ENCODE measurements around the gene NOP9. TPM values are rescaled to one million over a fixed set of nuclear protein-coding genes. Genes with fewer than 3 reads are reported as not detected.

The NOP9 gene, protein sequence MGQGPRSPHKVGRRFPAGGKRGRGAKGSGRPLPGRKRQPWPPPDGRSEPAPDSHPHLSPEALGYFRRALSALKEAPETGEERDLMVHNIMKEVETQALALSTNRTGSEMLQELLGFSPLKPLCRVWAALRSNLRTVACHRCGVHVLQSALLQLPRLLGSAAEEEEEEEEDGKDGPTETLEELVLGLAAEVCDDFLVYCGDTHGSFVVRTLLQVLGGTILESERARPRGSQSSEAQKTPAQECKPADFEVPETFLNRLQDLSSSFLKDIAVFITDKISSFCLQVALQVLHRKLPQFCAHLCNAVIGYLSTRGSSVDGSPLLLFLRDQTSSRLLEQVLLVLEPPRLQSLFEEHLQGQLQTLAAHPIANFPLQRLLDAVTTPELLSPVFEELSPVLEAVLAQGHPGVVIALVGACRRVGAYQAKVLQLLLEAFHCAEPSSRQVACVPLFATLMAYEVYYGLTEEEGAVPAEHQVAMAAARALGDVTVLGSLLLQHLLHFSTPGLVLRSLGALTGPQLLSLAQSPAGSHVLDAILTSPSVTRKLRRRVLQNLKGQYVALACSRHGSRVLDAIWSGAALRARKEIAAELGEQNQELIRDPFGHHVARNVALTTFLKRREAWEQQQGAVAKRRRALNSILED
- total RNA-seq (10 to 100 TPM; 25.9 to 27.5 TPM), total RNA-seq (52.4 to 188 (median 76.0) reads per million in 172 experiments)
- polyA plus RNA-seq (2013, experiment 1 of 2): 16.4 TPM
- polyA plus RNA-seq (2013, experiment 2 of 2): 17.7 TPM

- intact Hi-C loops (cut with DNase I, micrococcal nuclease): loop anchor here in 1 of 2 experiments (5.0 to 10.0 kb wide), 3 partner anchors 187 to 325 kb away; partner anchors contain the start of genes DCAF11 and NRL
- DNase-seq (peak; percentile 86 to 98 (median 92)), ATAC-seq (ENCODE audit: poor library complexity) (peak; percentile 77)
- Histone ChIP-seq H3K9me3 (ENCODE audit: control insufficient read depth in 1 of 2, insufficient read depth in 1 of 2, low read length in 2 of 2) (no peaks in the 10 kb centered on the region), H3K4me1 (ENCODE audit: insufficient read depth, low read length) (peaks cover 56% of the 10 kb centered on the region), H3K27ac (ENCODE audit: low read depth in 1 of 2, low read length in 2 of 2) (peak within 1 kb of the TSS; percentile 81 to 87), H3K36me3 (ENCODE audit: insufficient read depth, low read length) (peaks cover 54% of the 10 kb centered on the region), H3K27me3 (ENCODE audit: control insufficient read depth in 1 of 2, insufficient read depth in 2 of 2, low read length in 2 of 2) (no peaks in the 10 kb centered on the region), H3K4me3 (ENCODE audit: low read length) (peak within 1 kb of the TSS; percentile 87)
- no peaks in the 10 kb centered on the region for H3K27me3 Mint-ChIP-seq
- H3K36me3 Mint-ChIP-seq (ENCODE audit: low read depth): peaks cover 87% of the 10 kb centered on the region
- POLR2A ChIA-PET: interaction anchor here (0.7 to 5.7 kb wide), 20 partner anchors 9 to 209 kb away, joined by 3 to 66 read pairs (median 6); partner anchors contain the start of genes CBLN3, CHMP4A, CIDEB and DCAF11
- H3K4me1 Mint-ChIP-seq (ENCODE audit: low read depth): peaks cover 64% of the 10 kb centered on the region
- peak within 1 kb of the TSS; percentile 99 for H3K4me3 Mint-ChIP-seq
- no peaks in the 10 kb centered on the region for H3K9me3 Mint-ChIP-seq
- peak within 1 kb of the TSS; percentile 98 for H3K27ac Mint-ChIP-seq
- CTCF ChIA-PET: interaction anchor here (2.0 to 6.8 kb wide), 6 partner anchors 10 to 132 kb away, joined by 6 to 90 read pairs (median 20); partner anchors contain the start of genes CIDEB, LTB4R, LTB4R2 and MDP1
- TF ChIP-seq CTCF (IDR thresholded peaks at IDR 0.05): no peak
These were observed at the start of gene NOP9, which contains the start of gene DHRS1 for GRCh38 chr14:24299255-24300191. Gene NOP9 (plus strand): TSS chr14:24299850. CDS start chr14:24299955, 105 bp downstream. Gene DHRS1 (minus strand): TSS chr14:24299780. CDS start chr14:24299106, 674 bp downstream.

DNA sequence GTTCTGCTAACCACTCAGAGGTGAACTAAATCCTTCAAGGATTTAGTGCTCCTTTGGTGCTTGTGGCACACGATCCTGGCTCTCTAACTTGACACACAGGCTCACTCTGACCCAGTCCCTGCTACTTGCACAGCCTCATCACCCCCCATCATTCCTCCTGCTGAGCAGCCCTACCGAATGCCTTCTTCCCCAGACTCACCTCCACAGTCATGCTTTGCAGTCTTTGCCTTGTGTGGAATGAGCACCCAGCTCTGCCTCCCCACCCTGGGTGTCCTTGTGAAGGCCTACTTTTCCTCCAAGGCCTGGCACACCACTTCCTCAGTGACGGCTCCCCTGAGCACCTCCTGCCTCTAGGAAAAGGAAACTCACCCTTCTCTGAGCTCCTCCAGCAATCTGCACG lies 49.3 kb upstream of the NOP9 start:
- ATAC-seq (ENCODE audit: poor library complexity) (no peak), DNase-seq (peak in 1 of 14 experiments; percentile 25)
- peaks cover 13% of the 10 kb centered on the region for H3K4me1 ChIP-seq (ENCODE audit: insufficient read depth, low read length)
- peaks cover 27% of the 10 kb centered on the region for H3K36me3 ChIP-seq (ENCODE audit: insufficient read depth, low read length)
- H3K27me3 Mint-ChIP-seq: no peaks in the 10 kb centered on the region
- no peaks in the 10 kb centered on the region for H3K27me3 ChIP-seq (ENCODE audit: control insufficient read depth in 1 of 2, insufficient read depth in 2 of 2, low read length in 2 of 2)
- no peak overlapping the region for H3K27ac ChIP-seq (ENCODE audit: low read depth in 1 of 2, low read length in 2 of 2)
- ChIA-PET POLR2A (interaction anchor here (3.6 kb wide), 1 partner anchor 8 kb away, joined by 20 read pairs; the partner anchor contains the start of gene TINF2), CTCF (interaction anchor here (0.9 to 1.9 kb wide), 2 partner anchors 57 to 187 kb away, joined by 3 to 5 read pairs; partner anchors contain the start of gene CIDEB)
- peaks cover 24% of the 10 kb centered on the region for H3K36me3 Mint-ChIP-seq (ENCODE audit: low read depth)
- no peak overlapping the region for H3K4me3 ChIP-seq (ENCODE audit: low read length)
- no peak overlapping the region for H3K4me3 Mint-ChIP-seq
- intact Hi-C loops (cut with DNase I, micrococcal nuclease): no loop called here
- peak overlapping the region; percentile 57 for H3K27ac Mint-ChIP-seq
- no peaks in the 10 kb centered on the region for H3K9me3 Mint-ChIP-seq
- TF ChIP-seq CTCF (IDR thresholded peaks at IDR 0.05): no peak
- H3K4me1 Mint-ChIP-seq (ENCODE audit: low read depth): peaks cover 21% of the 10 kb centered on the region
- H3K9me3 ChIP-seq (ENCODE audit: control insufficient read depth in 1 of 2, insufficient read depth in 1 of 2, low read length in 2 of 2): no peaks in the 10 kb centered on the region
